GM06990 (cell line): Measurements from ENCODE around the gene GMCL2.

Source experiments
- DNase-seq: peaks from one replicate; pipeline ENCODE4 v3.0.0-alpha.2; 2011; ENCODE audit not compliant: insufficient read length; ENCODE audit errors: extremely low read depth
- H3K27me3 ChIP-seq: replicated peaks from 2 replicates; pipeline ENCODE4 v1.6.0; 2011; ENCODE audit warnings: low read length; ENCODE audit not compliant: control insufficient read depth, insufficient read depth
- H3K36me3 ChIP-seq: 2 replicates; pipeline ENCODE4 v1.5.1; 2011; ENCODE audit warnings: low read length; ENCODE audit not compliant: control insufficient read depth, insufficient read depth
- H3K4me3 ChIP-seq: replicated peaks from 2 replicates; pipeline ENCODE4 v1.5.1; 2011; ENCODE audit warnings: low read depth, mild to moderate bottlenecking, control low read depth, low read length
- CTCF ChIP-seq: IDR thresholded peaks from 2 replicates; pipeline ENCODE4 v1.5.1; 2011; ENCODE audit warnings: low read length, control low read depth, mild to moderate bottlenecking, inconsistent platforms; ENCODE audit not compliant: insufficient read depth, poor library complexity, severe bottlenecking

GMCL2 gene

GRCh38 chr5:178214160-178214803, 27.1 kb upstream of the GMCL2 start:
- Histone ChIP-seq H3K36me3 (peaks cover 49% of the 10 kb centered on the region), H3K4me3 (no peak overlapping the region), H3K27me3 (no peaks in the 10 kb centered on the region)
- no peak for TF ChIP-seq CTCF
- no peak for DNase-seq

DNA sequence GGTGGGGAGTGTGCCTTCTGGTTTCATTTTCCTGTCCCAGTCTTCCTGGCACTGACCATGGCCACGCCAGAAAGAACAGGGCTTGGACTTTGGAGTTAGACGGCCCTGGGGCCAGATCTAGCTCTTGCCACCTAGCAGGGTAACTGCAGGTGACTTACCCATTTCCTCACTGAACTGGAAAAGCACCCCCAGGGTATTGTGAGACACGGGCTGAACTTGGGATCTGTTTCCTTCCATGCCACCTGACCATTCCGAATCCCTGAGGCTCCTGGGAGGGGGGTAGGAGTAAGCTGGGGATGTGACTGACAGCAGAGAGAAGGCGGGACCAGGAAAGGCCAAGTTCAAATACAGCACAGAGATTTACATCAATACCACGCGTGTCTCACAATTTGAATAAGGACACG, 26.6 kb upstream of the GMCL2 start:
- DNase-seq = no peak
- H3K36me3 ChIP-seq = peaks cover 54% of the 10 kb centered on the region
- H3K4me3 ChIP-seq = no peak overlapping the region
- no peak for TF ChIP-seq CTCF
- H3K27me3 ChIP-seq = no peaks in the 10 kb centered on the region

GRCh38 chr5:178213003-178213461, 25.9 kb upstream of the GMCL2 start:
- TF ChIP-seq CTCF = no peak
- DNase-seq = peak; percentile 28
- peaks cover 57% of the 10 kb centered on the region for H3K36me3 ChIP-seq
- H3K27me3 ChIP-seq = no peaks in the 10 kb centered on the region
- no peak overlapping the region for H3K4me3 ChIP-seq

DNA sequence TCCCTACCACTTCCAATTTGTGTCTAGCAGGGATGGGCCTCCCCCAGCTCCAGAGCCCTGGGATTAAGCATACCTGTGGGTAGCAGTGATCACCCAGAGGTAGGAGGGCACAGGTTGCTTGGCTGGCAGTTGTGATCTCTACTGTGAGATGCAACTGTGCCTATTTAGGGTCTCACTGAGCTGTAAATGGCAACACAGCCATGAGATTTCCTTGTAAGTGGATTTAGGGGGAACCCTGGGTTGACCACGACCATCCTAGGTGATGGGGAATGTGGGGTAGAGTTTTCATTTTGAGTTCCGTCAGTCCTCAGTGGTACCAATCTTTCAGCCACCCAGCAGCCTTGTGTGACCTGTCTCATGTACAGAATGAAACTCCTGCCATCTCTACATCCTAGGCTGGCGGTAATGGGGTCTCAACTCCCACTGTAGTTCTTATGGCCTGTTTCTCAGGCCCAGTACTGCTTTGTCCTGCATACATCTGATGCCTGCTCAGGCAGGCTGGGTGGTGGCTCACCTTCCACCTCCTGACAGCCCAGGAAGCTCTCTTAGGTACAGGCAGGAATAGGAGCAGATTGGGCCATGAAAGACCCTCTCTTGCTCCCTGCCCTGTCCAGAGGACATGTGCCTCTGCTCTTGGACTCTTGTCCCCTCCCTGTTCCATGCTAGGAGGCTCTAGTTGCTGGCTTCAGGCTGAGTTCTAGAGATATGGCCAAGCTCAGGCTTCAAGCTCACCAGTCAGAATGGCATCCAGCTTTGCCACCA, 25.3 kb upstream of the GMCL2 start:
- TF ChIP-seq CTCF = no peak
- Histone ChIP-seq H3K27me3 (no peaks in the 10 kb centered on the region), H3K36me3 (peaks cover 63% of the 10 kb centered on the region), H3K4me3 (no peak overlapping the region)
- DNase-seq = no peak

- no peaks in the 10 kb centered on the region for H3K27me3 ChIP-seq
- no peak overlapping the region for H3K4me3 ChIP-seq
- no peak for DNase-seq
- H3K36me3 ChIP-seq = peaks cover 72% of the 10 kb centered on the region
- no peak for TF ChIP-seq CTCF
Observed at GRCh38 chr5:178211095-178212048, 24.2 kb upstream of the GMCL2 start.
